NCI-H2227 treated with DMSO at 0.1 percent for 48 hours (cell line): ENCODE data around the gene TMBIM1.

ENCODE experiments used
- DNase-seq: peaks from one replicate; lab custom pipeline; 2025; lab: John Stamatoyannopoulos, UW

Gene TMBIM1

GRCh38 chr2:218272531-218273212 lies 19.6 kb downstream of the TMBIM1 start:
- peak; percentile 55 for DNase-seq

- DNase-seq = no peak
Observed at GRCh38 chr2:218271865-218272530, 20.3 kb downstream of the TMBIM1 start.

- DNase-seq = no peak
Observed at GRCh38 chr2:218271487-218271797, 20.9 kb downstream of the TMBIM1 start.

GRCh38 chr2:218270721-218271486 lies 21.4 kb downstream of the TMBIM1 start:
- no peak for DNase-seq

GRCh38 chr2:218269900-218270720 lies 22.2 kb downstream of the TMBIM1 start, which contains the start of the genes AAMP and PNKD:
Gene AAMP (minus strand): TSS chr2:218270137. CDS start chr2:218270086, 51 bp downstream.
Gene PNKD (plus strand): TSS chr2:218270519. CDS start chr2:218270536, 17 bp downstream.
- peak; percentile 99 for DNase-seq

GRCh38 chr2:218267259-218267658 lies 25.0 kb downstream of the TMBIM1 start:
- no peak for DNase-seq

- DNase-seq = no peak
Observed at GRCh38 chr2:218266316-218266979, 25.9 kb downstream of the TMBIM1 start.

GRCh38 chr2:218265626-218266025 lies 26.7 kb downstream of the TMBIM1 start:
- DNase-seq = no peak

- no peak for DNase-seq
Observed at GRCh38 chr2:218264773-218265561, 27.3 kb downstream of the TMBIM1 start.

GRCh38 chr2:218263817-218264641 lies 28.3 kb downstream of the TMBIM1 start:
- DNase-seq = no peak

- DNase-seq = no peak
Observed at GRCh38 chr2:218262631-218263586, 29.4 kb downstream of the TMBIM1 start.

- no peak for DNase-seq
Observed at GRCh38 chr2:218262237-218262600, 30.1 kb downstream of the TMBIM1 start.

- DNase-seq = no peak
Observed at GRCh38 chr2:218261423-218262236, 30.7 kb downstream of the TMBIM1 start.

- no peak for DNase-seq
Observed at GRCh38 chr2:218260742-218261422, 31.4 kb downstream of the TMBIM1 start, which contains the start of gene GPBAR1. Gene GPBAR1 (plus strand): TSS chr2:218261015. CDS start chr2:218262725, 1,710 bp downstream.

GRCh38 chr2:218260166-218260565 lies 32.1 kb downstream of the TMBIM1 start:
- DNase-seq = no peak

GRCh38 chr2:218259099-218259961 lies 33.0 kb downstream of the TMBIM1 start:
- peak; percentile 20 for DNase-seq
